ENCODE measurements around the gene NEK7. TPM values are rescaled to one million over a fixed set of nuclear protein-coding genes. Genes with fewer than 3 reads are reported as not detected.

The NEK7 gene
- total RNA-seq, 2 experiments from 2014 or later, result 68.9 to 71.7 TPM

- H3K27ac Mint-ChIP-seq, result peak overlapping the region; percentile 32
- POLR2A ChIA-PET, result no interaction called here
Observed at GRCh38 chr1:198155253-198155652, 1.5 kb upstream of the NEK7 start.

GRCh38 chr1:198156111-198156744 lies 570 bp upstream of the NEK7 start:
- DNase-seq (peak; percentile 59), ATAC-seq (ENCODE audit: low read depth) (no peak)
- Mint-ChIP-seq H3K4me1 (peaks cover 18% of the 10 kb centered on the region), H3K4me3 (peak overlapping the region; percentile 88), H3K36me3 (peaks cover 3% of the 10 kb centered on the region), H3K27me3 (no peaks in the 10 kb centered on the region), H3K9me3 (no peaks in the 10 kb centered on the region), H3K27ac (peak overlapping the region; percentile 82)
- POLR2A ChIA-PET, result interaction anchor here (0.8 to 2.6 kb wide), 10 partner anchors 9 to 207 kb away, joined by 3 to 11 read pairs (median 4); no protein-coding TSS in a partner anchor

More at GRCh38 chr1:198155253-198155652, 1.5 kb upstream of the NEK7 start:
- Mint-ChIP-seq H3K27me3 (no peaks in the 10 kb centered on the region), H3K9me3 (no peaks in the 10 kb centered on the region), H3K4me1 (peaks cover 11% of the 10 kb centered on the region), H3K36me3 (peaks cover 3% of the 10 kb centered on the region), H3K4me3 (no peak overlapping the region)
- DNase-seq, result no peak
- no peak for ATAC-seq (ENCODE audit: low read depth)

GRCh38 chr1:198157241-198157846 lies 546 bp downstream of the NEK7 start:
- POLR2A ChIA-PET, result interaction anchor here (0.6 to 2.6 kb wide), 14 partner anchors 8 to 382 kb away, joined by 3 to 17 read pairs (median 4); partner anchors contain the start of gene DENND1B
- peak overlapping the region; percentile 98 for H3K4me3 Mint-ChIP-seq
- peak overlapping the region; percentile 99 for H3K27ac Mint-ChIP-seq
- peak; percentile 83 for DNase-seq
- ATAC-seq (ENCODE audit: low read depth), result peak; percentile 32
- H3K36me3 Mint-ChIP-seq, result peaks cover 3% of the 10 kb centered on the region
- no peaks in the 10 kb centered on the region for H3K9me3 Mint-ChIP-seq
- H3K27me3 Mint-ChIP-seq, result no peaks in the 10 kb centered on the region
- H3K4me1 Mint-ChIP-seq, result peaks cover 29% of the 10 kb centered on the region

- peak overlapping the region; percentile 98 for H3K4me3 Mint-ChIP-seq
- DNase-seq (peak; percentile 45), ATAC-seq (ENCODE audit: low read depth) (peak; percentile 6)
- peaks cover 3% of the 10 kb centered on the region for H3K36me3 Mint-ChIP-seq
- peak overlapping the region; percentile 99 for H3K27ac Mint-ChIP-seq
- POLR2A ChIA-PET, result interaction anchor here (0.6 to 2.6 kb wide), 11 partner anchors 8 to 383 kb away, joined by 3 to 17 read pairs (median 3); partner anchors contain the start of gene DENND1B
- H3K9me3 Mint-ChIP-seq, result no peaks in the 10 kb centered on the region
- H3K4me1 Mint-ChIP-seq, result peaks cover 33% of the 10 kb centered on the region
- no peaks in the 10 kb centered on the region for H3K27me3 Mint-ChIP-seq
Observed at GRCh38 chr1:198157847-198158725, 1.3 kb downstream of the NEK7 start.

- Mint-ChIP-seq H3K27ac (peak overlapping the region; percentile 99), H3K4me1 (peaks cover 37% of the 10 kb centered on the region), H3K4me3 (peak overlapping the region; percentile 98), H3K9me3 (no peaks in the 10 kb centered on the region), H3K36me3 (peaks cover 3% of the 10 kb centered on the region), H3K27me3 (no peaks in the 10 kb centered on the region)
- ATAC-seq (ENCODE audit: low read depth), result peak; percentile 81
- POLR2A ChIA-PET, result interaction anchor here (0.6 to 2.6 kb wide), 8 partner anchors 7 to 116 kb away, joined by 3 to 17 read pairs (median 4); no protein-coding TSS in a partner anchor
- peak; percentile 89 for DNase-seq
Observed at GRCh38 chr1:198158735-198159589, 2.2 kb downstream of the NEK7 start.

GRCh38 chr1:198160222-198160621 lies 3.4 kb downstream of the NEK7 start:
- POLR2A ChIA-PET, result no interaction called here
- H3K9me3 Mint-ChIP-seq, result no peaks in the 10 kb centered on the region
- peaks cover 48% of the 10 kb centered on the region for H3K4me1 Mint-ChIP-seq
- peak overlapping the region; percentile 46 for H3K27ac Mint-ChIP-seq
- H3K36me3 Mint-ChIP-seq, result peaks cover 3% of the 10 kb centered on the region
- H3K27me3 Mint-ChIP-seq, result no peaks in the 10 kb centered on the region
- H3K4me3 Mint-ChIP-seq, result peak overlapping the region; percentile 15
- no peak for DNase-seq
- no peak for ATAC-seq (ENCODE audit: low read depth)

- DNase-seq (no peak), ATAC-seq (ENCODE audit: low read depth) (no peak)
- H3K4me1 Mint-ChIP-seq, result peaks cover 50% of the 10 kb centered on the region
- H3K27me3 Mint-ChIP-seq, result no peaks in the 10 kb centered on the region
- H3K9me3 Mint-ChIP-seq, result no peaks in the 10 kb centered on the region
- POLR2A ChIA-PET, result no interaction called here
- no peak overlapping the region for H3K4me3 Mint-ChIP-seq
- peak overlapping the region; percentile 44 for H3K27ac Mint-ChIP-seq
- H3K36me3 Mint-ChIP-seq, result peaks cover 3% of the 10 kb centered on the region
Observed at GRCh38 chr1:198160946-198161614, 4.3 kb downstream of the NEK7 start.

GRCh38 chr1:198161718-198162090 lies 4.9 kb downstream of the NEK7 start:
- Mint-ChIP-seq H3K9me3 (no peaks in the 10 kb centered on the region), H3K36me3 (peaks cover 3% of the 10 kb centered on the region), H3K4me3 (no peak overlapping the region), H3K27me3 (no peaks in the 10 kb centered on the region), H3K27ac (peak overlapping the region; percentile 44), H3K4me1 (peaks cover 53% of the 10 kb centered on the region)
- POLR2A ChIA-PET, result no interaction called here
- ATAC-seq (ENCODE audit: low read depth) (no peak), DNase-seq (no peak)

- POLR2A ChIA-PET, result no interaction called here
- H3K4me1 Mint-ChIP-seq, result peaks cover 57% of the 10 kb centered on the region
Observed at GRCh38 chr1:198162091-198162767, 5.4 kb downstream of the NEK7 start.

GRCh38 chr1:198165927-198166647 lies 9.3 kb downstream of the NEK7 start:
- ATAC-seq (ENCODE audit: low read depth), result peak; percentile 50
- H3K4me3 Mint-ChIP-seq, result peak overlapping the region; percentile 82
- peak overlapping the region; percentile 94 for H3K27ac Mint-ChIP-seq
- peaks cover 76% of the 10 kb centered on the region for H3K4me1 Mint-ChIP-seq
- no peaks in the 10 kb centered on the region for H3K27me3 Mint-ChIP-seq
- H3K36me3 Mint-ChIP-seq, result peaks cover 2% of the 10 kb centered on the region
- H3K9me3 Mint-ChIP-seq, result no peaks in the 10 kb centered on the region
- DNase-seq, result no peak
- POLR2A ChIA-PET, result interaction anchor here (0.8 to 2.0 kb wide), 3 partner anchors 8 to 22 kb away, joined by 3 to 5 read pairs (median 3); partner anchors contain the start of gene NEK7

More at GRCh38 chr1:198162091-198162767, 5.4 kb downstream of the NEK7 start:
- Mint-ChIP-seq H3K27ac (peak overlapping the region; percentile 75), H3K36me3 (peaks cover 3% of the 10 kb centered on the region), H3K4me3 (peak overlapping the region; percentile 34), H3K9me3 (no peaks in the 10 kb centered on the region), H3K27me3 (no peaks in the 10 kb centered on the region)
- no peak for DNase-seq
- no peak for ATAC-seq (ENCODE audit: low read depth)

GRCh38 chr1:198166900-198167299 lies 10.1 kb downstream of the NEK7 start:
- no peak for DNase-seq
- H3K9me3 Mint-ChIP-seq, result no peaks in the 10 kb centered on the region
- H3K4me3 Mint-ChIP-seq, result peak overlapping the region; percentile 82
- H3K27me3 Mint-ChIP-seq, result no peaks in the 10 kb centered on the region
- peak overlapping the region; percentile 94 for H3K27ac Mint-ChIP-seq
- peak; percentile 3 for ATAC-seq (ENCODE audit: low read depth)
- H3K4me1 Mint-ChIP-seq, result peaks cover 72% of the 10 kb centered on the region
- POLR2A ChIA-PET, result interaction anchor here (1.0 to 2.8 kb wide), 3 partner anchors 9 to 11 kb away, joined by 3 to 17 read pairs (median 5); partner anchors contain the start of gene NEK7
- H3K36me3 Mint-ChIP-seq, result peaks cover 4% of the 10 kb centered on the region

All from activated naive CD8-positive, alpha-beta T cell treated with anti-CD3 and anti-CD28 coated beads, Interleukin-2, amount 10 ng/mL, durations not matched to agents 7 days and 5 days (primary cell).